ENCODE measurements around the gene LGALS7. TPM values are rescaled to one million over a fixed set of nuclear protein-coding genes. Genes with fewer than 3 reads are reported as not detected.

The LGALS7 gene
- total RNA-seq: not detected in 2 replicates

DNA sequence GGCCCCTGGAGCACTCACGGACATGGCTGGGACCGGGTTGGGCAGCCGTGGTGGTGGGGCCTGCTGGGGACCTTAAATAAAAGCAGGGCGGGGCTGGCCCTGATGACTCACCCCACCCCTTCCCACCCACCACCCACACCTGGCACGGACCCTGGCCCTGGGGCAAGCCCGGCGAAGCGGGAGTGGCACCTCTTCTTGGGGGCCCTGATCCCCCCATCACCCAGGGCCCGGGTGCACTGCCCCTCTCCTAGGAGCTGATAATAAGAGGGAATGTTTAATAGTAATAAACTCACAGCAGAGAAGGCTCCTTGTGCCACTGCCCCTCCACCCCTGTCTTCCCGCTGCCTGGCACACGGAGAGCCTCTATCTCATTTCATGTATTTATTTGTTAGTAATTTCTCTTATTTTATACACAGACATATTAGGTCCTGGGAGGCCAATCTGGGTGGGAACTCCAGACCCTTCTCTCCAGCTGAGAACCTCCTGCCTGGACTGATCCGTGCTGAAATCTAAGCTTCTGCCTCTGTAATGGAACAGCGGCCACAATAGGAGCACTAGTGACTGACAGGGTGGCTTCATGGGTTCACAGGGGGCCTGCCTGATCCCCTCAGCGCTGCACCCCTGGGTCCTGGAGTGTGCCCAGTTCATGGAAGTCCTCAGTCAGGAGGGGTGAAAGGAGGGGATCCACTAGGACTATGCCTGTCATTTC lies at the start of gene LGALS7:
Gene LGALS7 (minus strand): TSS at position 49 of the 709 bp plus-strand sequence. CDS start 25 bp downstream, at position 24.

GRCh38 chr19:38812841-38813320 lies 39.6 kb upstream of the LGALS7 start, which contains the start of gene LGALS4:
LGALS4 (minus strand) TSS chr19:38812945; CDS start chr19:38812886, 59 bp downstream.

GRCh38 chr19:38788478-38789243 lies 15.3 kb upstream of the LGALS7 start, which contains the start of gene LGALS7B:
LGALS7B (plus strand) TSS chr19:38789200; CDS start chr19:38789227, 27 bp downstream.

DNA sequence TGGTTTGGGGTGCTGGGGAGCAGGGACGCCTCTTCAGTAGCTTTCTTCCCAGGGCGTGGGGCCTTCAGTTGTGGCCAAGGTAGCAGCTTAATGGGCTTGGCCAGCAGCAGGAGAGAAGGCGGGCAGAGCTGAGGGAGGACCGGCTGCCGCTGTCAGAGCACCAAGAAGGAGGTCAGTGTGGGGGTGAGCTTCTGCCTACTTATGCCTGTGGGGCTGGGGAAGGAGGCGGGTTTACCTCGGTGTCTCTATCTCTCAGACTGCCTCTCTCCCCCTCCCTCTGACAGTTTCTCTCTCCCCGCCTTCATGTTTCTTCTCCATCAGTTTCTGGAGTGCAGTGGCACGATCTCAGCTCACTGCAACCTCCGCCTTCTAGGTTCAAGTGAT lies 29.0 kb downstream of the LGALS7 start, which contains the start of gene CAPN12:
Gene CAPN12 (minus strand): TSS at position 177 of the 384 bp plus-strand sequence. CDS start 309 bp downstream, outside the sequence.

Other genes starting within 250 kb of the LGALS7 start
- not detected in 2 replicates for gene MAP4K1, start 155.6 kb downstream of the LGALS7 start, total RNA-seq
- gene EIF3K, start 154.3 kb downstream of the LGALS7 start, total RNA-seq: 185 and 279 TPM in 2 replicates
- gene ACTN4, start 125.9 kb downstream of the LGALS7 start, total RNA-seq: 271 and 808 TPM in 2 replicates
- 0.19 TPM in 1 of 2 replicates, not detected in the other for gene CAPN12, start 29.0 kb downstream of the LGALS7 start, total RNA-seq
- 0.65 TPM in 1 of 2 replicates, not detected in the other for gene LGALS7B, start 15.7 kb upstream of the LGALS7 start, total RNA-seq
- gene LGALS4, start 39.4 kb upstream of the LGALS7 start, total RNA-seq: 0.19 TPM in 1 of 2 replicates, not detected in the other
- gene ECH1, start 58.3 kb upstream of the LGALS7 start, total RNA-seq: 19.1 and 34.1 TPM in 2 replicates
- gene HNRNPL, start 76.5 kb upstream of the LGALS7 start, total RNA-seq: 208 and 227 TPM in 2 replicates
- gene RINL, start 104.8 kb upstream of the LGALS7 start, total RNA-seq: 6.2 and 6.8 TPM in 2 replicates
- gene SIRT2, start 126.1 kb upstream of the LGALS7 start, total RNA-seq: 52.3 and 81.6 TPM in 2 replicates
- gene NFKBIB, start 126.5 kb upstream of the LGALS7 start, total RNA-seq: 9.6 and 16.7 TPM in 2 replicates
- gene CCER2, start 138.7 kb upstream of the LGALS7 start, total RNA-seq: not detected in 2 replicates
- 11.5 and 14.9 TPM in 2 replicates for gene SARS2, start 157.2 kb upstream of the LGALS7 start, total RNA-seq
- 37.9 and 38.3 TPM in 2 replicates for gene MRPS12, start 157.4 kb upstream of the LGALS7 start, total RNA-seq
- 1.1 and 13.6 TPM in 2 replicates for gene FBXO17, start 202.2 kb upstream of the LGALS7 start, total RNA-seq